Measurements from ENCODE around the gene FRRS1.

GRCh38 chr1:99786751-99787501 lies 20.5 kb upstream of the FRRS1 start:
- TF ChIP-seq CTCF (IDR thresholded peaks at IDR 0.05) (no peak), EP300 (IDR thresholded peaks at IDR 0.05) (no peak)

All from suprapubic skin (tissue), 3 donors.